HL-60 (cell line): ENCODE data around the gene HMCN1.

ENCODE experiments used
- CTCF ChIP-seq: IDR thresholded peaks from one replicate; pipeline ENCODE4 v1.5.1; 2011; ENCODE audit warnings: low read length, control low read depth, inconsistent platforms; ENCODE audit not compliant: insufficient read depth
- GABPA ChIP-seq: IDR thresholded peaks from 2 replicates; pipeline ENCODE4 v1.6.1; 2012; ENCODE audit warnings: low read depth
- POLR2AphosphoS5 ChIP-seq: IDR thresholded peaks from 2 replicates; pipeline ENCODE4 v1.6.1; 2012; ENCODE audit warnings: low read depth
- REST ChIP-seq: IDR thresholded peaks from 2 replicates; pipeline ENCODE4 v1.6.1; 2012; ENCODE audit warnings: low read depth; ENCODE audit not compliant: insufficient replicate concordance

- TF ChIP-seq GABPA: no peak
- TF ChIP-seq CTCF: no peak
- TF ChIP-seq REST: no peak
- no peak for TF ChIP-seq POLR2AphosphoS5
Observed at GRCh38 chr1:185912504-185912903, 178.3 kb downstream of the HMCN1 start.
